ENCODE results near the gene DBI. TPM values are rescaled to one million over a fixed set of nuclear protein-coding genes. Genes with fewer than 3 reads are reported as not detected.

DBI gene
- polyA plus RNA-seq, 1 donor from 2014 or later = 110 TPM

GRCh38 chr2:119366161-119366648, 572 bp upstream of the DBI start:
- Histone ChIP-seq H3K27me3 (ENCODE audit: insufficient read depth, low read depth, low read length) (no peaks in the 10 kb centered on the region), H3F3A (ENCODE audit: insufficient read depth, low read length, poor library complexity, severe bottlenecking) (no peaks in the 10 kb centered on the region), H3K9me2 (ENCODE audit: insufficient read depth, low read length) (no peaks in the 10 kb centered on the region), H3K4me2 (ENCODE audit: low read length) (peak overlapping the region; percentile 80), H3K79me2 (replicated peaks; ENCODE audit: insufficient read depth, low read length) (peaks cover 17% of the 10 kb centered on the region), H3K27ac (ENCODE audit: low read length) (no peak overlapping the region), H3K36me3 (ENCODE audit: insufficient read depth, low read length) (peaks cover 5% of the 10 kb centered on the region), H3K9me3 (ENCODE audit: low read length) (no peaks in the 10 kb centered on the region), H3K9ac (ENCODE audit: low read length) (peak overlapping the region; percentile 66), H3K4me3 (ENCODE audit: low read length) (peak overlapping the region; percentile 87), H2AFZ (ENCODE audit: low read depth, low read length) (peak overlapping the region; percentile 62), H4K20me1 (ENCODE audit: insufficient read depth) (no peaks in the 10 kb centered on the region)
- TF ChIP-seq EZH2 (IDR thresholded peaks at IDR 0.05; ENCODE audit: borderline replicate concordance, insufficient read depth, low read length, poor library complexity, severe bottlenecking) (no peak), SMC3 (conservative IDR thresholded peaks at IDR 0.05; ENCODE audit: poor library complexity) (no peak)

GRCh38 chr2:119367472-119368099, 809 bp downstream of the DBI start:
- Histone ChIP-seq H4K20me1 (ENCODE audit: insufficient read depth) (no peaks in the 10 kb centered on the region), H3F3A (ENCODE audit: insufficient read depth, low read length, poor library complexity, severe bottlenecking) (no peaks in the 10 kb centered on the region), H2AFZ (ENCODE audit: low read depth, low read length) (peak overlapping the region; percentile 78), H3K4me3 (ENCODE audit: low read length) (peak overlapping the region; percentile 87), H3K9me2 (ENCODE audit: insufficient read depth, low read length) (no peaks in the 10 kb centered on the region), H3K9me3 (ENCODE audit: low read length) (no peaks in the 10 kb centered on the region), H3K27ac (ENCODE audit: low read length) (no peak overlapping the region), H3K4me2 (ENCODE audit: low read length) (peak overlapping the region; percentile 83), H3K79me2 (replicated peaks; ENCODE audit: insufficient read depth, low read length) (peaks cover 17% of the 10 kb centered on the region), H3K27me3 (ENCODE audit: insufficient read depth, low read depth, low read length) (no peaks in the 10 kb centered on the region), H3K36me3 (ENCODE audit: insufficient read depth, low read length) (peaks cover 5% of the 10 kb centered on the region), H3K9ac (ENCODE audit: low read length) (peak overlapping the region; percentile 66)
- TF ChIP-seq POLR2AphosphoS5 (IDR thresholded peaks at IDR 0.05) (no peak), MXI1 (conservative IDR thresholded peaks at IDR 0.05; ENCODE audit: poor library complexity, severe bottlenecking) (no peak), CTCF (IDR thresholded peaks at IDR 0.05; ENCODE audit: poor library complexity, severe bottlenecking) (no peak), SMC3 (conservative IDR thresholded peaks at IDR 0.05; ENCODE audit: poor library complexity) (no peak), EZH2 (IDR thresholded peaks at IDR 0.05; ENCODE audit: borderline replicate concordance, insufficient read depth, low read length, poor library complexity, severe bottlenecking) (no peak)

- TF ChIP-seq EP300 (conservative IDR thresholded peaks at IDR 0.05; ENCODE audit: poor library complexity, severe bottlenecking) = no peak
- no peak for TF ChIP-seq REST (IDR thresholded peaks at IDR 0.05; ENCODE audit: borderline replicate concordance)
- no peak for TF ChIP-seq TAF1 (IDR thresholded peaks at IDR 0.05; ENCODE audit: low read depth)
- no peak for TF ChIP-seq SMC3 (conservative IDR thresholded peaks at IDR 0.05; ENCODE audit: poor library complexity)
- no peak for TF ChIP-seq EZH2 (IDR thresholded peaks at IDR 0.05; ENCODE audit: borderline replicate concordance, insufficient read depth, low read length, poor library complexity, severe bottlenecking)
- no peak for TF ChIP-seq POLR2AphosphoS5 (IDR thresholded peaks at IDR 0.05)
- no peak for TF ChIP-seq CTCF (IDR thresholded peaks at IDR 0.05; ENCODE audit: poor library complexity, severe bottlenecking)
- no peak for TF ChIP-seq RAD21 (conservative IDR thresholded peaks at IDR 0.05)
- H3K9ac ChIP-seq (ENCODE audit: low read length) = no peak overlapping the region
- no peak overlapping the region for H3K27ac ChIP-seq (ENCODE audit: low read length)
Observed at GRCh38 chr2:119369845-119370244, 3.1 kb downstream of the DBI start.

More at GRCh38 chr2:119369845-119370244, 3.1 kb downstream of the DBI start:
- Histone ChIP-seq H3K36me3 (ENCODE audit: insufficient read depth, low read length) (peaks cover 15% of the 10 kb centered on the region), H3K4me3 (ENCODE audit: low read length) (no peak overlapping the region), H4K20me1 (ENCODE audit: insufficient read depth) (no peaks in the 10 kb centered on the region), H3F3A (ENCODE audit: insufficient read depth, low read length, poor library complexity, severe bottlenecking) (no peaks in the 10 kb centered on the region), H3K9me2 (ENCODE audit: insufficient read depth, low read length) (no peaks in the 10 kb centered on the region), H3K27me3 (ENCODE audit: insufficient read depth, low read depth, low read length) (no peaks in the 10 kb centered on the region), H2AFZ (ENCODE audit: low read depth, low read length) (no peak overlapping the region), H3K79me2 (replicated peaks; ENCODE audit: insufficient read depth, low read length) (peaks cover 15% of the 10 kb centered on the region), H3K9me3 (ENCODE audit: low read length) (no peaks in the 10 kb centered on the region), H3K4me2 (ENCODE audit: low read length) (no peak overlapping the region)
